Right hindlimb (tissue), 1 donor: Measurements from ENCODE around the gene ZBTB24.

Source experiments
- DNase-seq: peaks from one replicate; pipeline ENCODE4 v3.0.0-alpha.2; 2018

Gene ZBTB24

DNA sequence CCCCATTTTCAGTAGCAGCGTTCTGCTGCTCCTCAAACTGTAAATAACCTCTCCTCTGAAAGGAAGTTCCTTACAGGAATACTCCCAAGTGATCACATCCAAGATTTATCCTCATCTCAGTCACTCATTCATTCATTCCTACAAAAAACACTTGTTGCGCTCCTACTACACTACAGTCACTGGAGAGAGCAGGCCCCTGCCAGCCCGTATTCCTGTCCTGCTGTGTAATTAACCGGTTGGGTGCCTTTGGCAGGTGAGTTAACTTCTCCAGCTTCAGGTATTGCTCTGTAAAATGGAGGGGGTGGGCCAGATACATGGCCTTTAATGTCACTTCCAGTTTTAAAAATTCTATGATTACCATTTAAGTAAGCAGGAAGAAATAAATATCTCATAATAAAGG lies 15.0 kb upstream of the ZBTB24 start:
- DNase-seq: no peak

DNA sequence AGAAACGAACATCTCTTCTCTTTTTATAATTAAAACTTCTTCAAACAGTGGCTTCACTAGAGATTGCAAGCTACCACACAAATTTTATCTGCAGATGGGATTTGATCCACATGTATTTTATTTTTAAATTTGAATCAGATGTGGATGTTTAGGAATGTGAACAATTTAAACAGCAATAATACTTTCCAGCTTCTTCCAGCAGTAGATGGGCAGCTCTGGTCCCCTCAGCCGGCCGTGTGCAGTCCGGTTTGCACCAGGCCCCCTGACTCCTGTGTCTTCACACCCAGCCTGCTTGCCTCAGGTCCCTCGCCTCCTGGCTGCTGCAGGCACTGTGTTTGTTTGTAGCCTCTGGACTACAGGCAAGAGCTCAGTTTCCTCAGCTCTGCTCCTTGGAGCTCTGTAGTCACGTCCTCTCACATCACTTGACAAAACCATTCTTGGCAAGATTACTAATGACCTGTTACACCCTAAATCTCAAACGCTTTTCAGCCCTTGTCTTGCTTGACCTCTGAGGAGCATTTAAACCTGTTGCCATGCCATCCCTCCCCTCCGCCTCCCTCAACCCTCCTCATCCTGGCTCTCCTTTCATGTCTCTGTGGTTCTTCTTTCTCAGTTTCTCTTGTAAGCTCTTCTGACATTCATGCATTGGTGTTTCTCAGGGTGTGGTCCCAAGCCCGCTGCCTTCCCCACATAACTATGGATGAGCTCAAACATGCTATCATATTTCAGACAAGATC lies 13.2 kb upstream of the ZBTB24 start:
- no peak for DNase-seq

- DNase-seq: no peak
Observed at GRCh38 chr6:109493865-109494264, 10.8 kb upstream of the ZBTB24 start.

- no peak for DNase-seq
Observed at GRCh38 chr6:109491207-109491938, 8.4 kb upstream of the ZBTB24 start.

DNA sequence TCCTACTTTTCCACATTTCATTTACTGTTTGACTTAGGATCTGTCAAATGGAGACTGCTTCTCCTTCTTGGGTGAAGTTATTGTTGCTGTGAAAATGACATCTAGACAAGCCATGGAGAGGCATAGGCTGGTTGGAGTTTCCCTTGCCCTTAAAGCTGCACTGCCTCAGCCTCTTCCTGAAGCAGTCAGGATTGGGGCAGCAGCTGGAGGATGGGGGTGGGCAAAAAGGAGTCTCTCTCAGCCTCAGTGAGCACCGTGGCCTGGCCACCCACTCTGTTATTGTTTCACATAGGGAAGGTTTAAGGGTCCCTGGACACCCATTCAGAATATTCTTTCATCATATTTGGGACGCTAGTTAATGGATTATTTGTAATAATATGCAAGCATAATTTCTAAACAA lies 7.7 kb upstream of the ZBTB24 start:
- DNase-seq: no peak

DNA sequence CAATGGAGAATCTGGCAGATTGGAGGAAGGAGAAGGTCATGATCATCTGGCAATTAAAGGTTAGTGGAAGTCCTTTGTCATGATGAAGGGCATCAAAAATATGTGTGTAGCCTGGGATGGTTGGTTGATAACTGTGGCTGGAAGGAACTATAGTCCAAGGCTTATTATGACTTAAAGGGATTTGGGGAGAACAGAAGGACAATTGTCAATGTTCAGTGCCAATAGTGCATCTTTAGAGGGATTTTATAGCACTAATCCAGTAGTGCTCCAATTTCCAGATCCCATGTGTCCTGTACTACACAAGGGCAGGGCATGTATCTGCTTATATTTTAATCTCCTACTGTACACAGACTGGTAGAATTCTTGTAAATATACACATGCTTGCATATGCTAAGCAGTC lies 5.0 kb upstream of the ZBTB24 start:
- DNase-seq: no peak

DNA sequence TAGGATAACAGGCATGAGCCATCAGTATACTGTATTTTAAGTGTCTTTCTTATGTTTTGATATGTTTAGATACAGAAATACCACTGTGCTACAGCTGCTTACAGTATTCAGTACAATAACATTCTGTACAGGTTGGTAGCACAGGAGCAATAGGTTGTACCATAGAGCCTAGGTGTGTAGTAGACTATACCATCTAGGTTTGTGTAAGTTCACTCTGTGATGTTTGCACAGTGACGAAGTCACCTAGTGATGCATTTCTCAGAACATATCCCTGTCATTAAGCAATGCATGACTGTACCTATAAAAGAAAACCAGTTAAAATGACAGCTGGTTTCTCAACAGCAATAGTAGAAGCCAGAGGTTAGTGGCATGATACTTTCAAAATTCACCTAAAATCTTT lies 3.0 kb upstream of the ZBTB24 start:
- DNase-seq: no peak

GRCh38 chr6:109485266-109485935 lies 2.4 kb upstream of the ZBTB24 start:
- no peak for DNase-seq

DNA sequence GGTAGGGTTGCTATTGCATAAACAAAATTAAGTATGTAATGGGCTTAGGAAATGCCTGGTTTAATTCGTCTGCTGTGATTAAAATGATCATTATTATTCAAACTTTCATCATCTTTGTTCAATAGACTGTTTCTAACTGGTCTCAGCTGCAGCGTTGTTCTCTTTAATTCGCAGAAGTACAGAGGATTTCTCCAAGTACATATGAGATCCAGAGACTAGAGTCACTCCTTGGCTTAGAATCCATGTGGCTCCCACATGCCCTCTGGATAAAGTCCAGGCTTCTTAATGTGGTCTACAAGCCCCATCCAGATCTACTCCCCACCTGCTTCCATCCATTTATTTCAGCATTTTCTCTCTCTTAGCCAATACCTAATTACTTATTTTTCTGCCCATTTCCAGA lies 1.1 kb upstream of the ZBTB24 start:
- peak; percentile 40 for DNase-seq

DNA sequence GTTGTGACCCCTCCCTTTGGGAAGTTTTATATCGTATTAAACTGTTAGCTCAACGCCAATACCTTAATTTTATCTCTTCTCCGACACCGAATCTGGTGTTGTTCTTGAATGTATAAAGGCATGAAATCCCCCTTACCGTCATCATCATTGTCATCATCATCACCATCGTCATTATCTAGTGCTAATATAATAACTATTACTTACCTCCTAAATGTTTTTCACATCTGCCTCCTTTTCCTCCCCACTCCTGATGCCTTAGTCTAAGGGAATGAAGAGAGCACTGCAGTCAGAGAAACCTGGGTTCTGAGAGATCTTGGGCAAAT lies 677 bp upstream of the ZBTB24 start:
- DNase-seq: no peak

- no peak for DNase-seq
Observed at GRCh38 chr6:109480993-109481480, 2.0 kb downstream of the ZBTB24 start.

DNA sequence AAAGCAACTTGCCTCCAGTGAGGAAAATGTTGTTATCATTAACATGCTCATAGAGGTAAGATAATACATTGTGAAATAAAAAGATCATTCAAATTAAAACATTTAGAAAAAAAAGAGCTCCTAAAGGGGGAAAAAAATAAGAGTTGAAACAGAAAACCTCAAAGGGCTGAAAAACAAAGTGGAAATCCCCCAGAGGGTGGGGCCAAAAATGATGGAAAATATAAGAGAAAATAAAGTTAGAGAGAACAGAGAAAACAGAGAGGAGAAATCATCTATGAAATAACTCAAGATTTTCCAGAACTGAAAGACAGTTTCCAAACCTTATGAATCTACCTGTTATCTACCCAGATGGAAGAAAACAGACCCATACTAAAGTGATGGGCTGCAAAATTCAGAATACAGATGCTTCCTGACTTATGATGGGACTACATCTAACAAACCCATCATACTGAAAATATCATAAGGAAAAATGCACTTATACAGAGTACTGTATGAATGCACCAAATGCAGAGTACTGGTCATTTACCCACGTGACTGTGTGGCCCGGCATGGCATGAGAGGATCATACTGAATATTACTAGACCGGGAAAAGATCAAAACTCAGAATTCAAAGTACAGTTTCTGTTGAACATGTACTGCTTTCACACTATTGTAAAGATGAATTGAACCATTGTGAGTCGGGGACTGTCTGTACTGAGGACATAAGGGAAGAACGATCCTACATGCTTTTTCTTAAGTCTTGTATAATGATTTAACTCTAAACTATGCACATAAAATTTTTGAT lies 4.0 kb downstream of the ZBTB24 start:
- no peak for DNase-seq

GRCh38 chr6:109478222-109478805 lies 4.7 kb downstream of the ZBTB24 start:
- no peak for DNase-seq

- DNase-seq: no peak
Observed at GRCh38 chr6:109477725-109478124, 5.3 kb downstream of the ZBTB24 start.

DNA sequence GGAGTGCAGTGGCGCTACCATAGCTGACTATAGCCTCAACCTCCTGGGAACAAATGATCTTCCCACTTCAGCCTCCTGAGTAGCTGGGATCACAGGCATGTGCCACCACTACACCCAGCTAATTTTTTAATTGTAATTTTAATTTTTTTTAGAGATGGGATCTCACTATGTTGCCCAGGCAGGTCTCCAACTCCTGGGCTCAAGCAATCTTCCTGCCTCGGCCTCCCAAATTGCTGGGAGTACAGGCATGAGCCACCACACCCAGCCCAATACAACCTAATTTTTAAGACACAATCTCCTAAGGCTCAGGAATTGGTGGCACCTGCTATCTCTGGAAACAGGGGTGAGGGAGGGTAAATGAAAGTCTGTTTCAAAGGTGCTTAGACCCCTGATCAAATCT lies 5.8 kb downstream of the ZBTB24 start:
- no peak for DNase-seq

GRCh38 chr6:109475625-109476024 lies 7.4 kb downstream of the ZBTB24 start:
- DNase-seq: no peak

DNA sequence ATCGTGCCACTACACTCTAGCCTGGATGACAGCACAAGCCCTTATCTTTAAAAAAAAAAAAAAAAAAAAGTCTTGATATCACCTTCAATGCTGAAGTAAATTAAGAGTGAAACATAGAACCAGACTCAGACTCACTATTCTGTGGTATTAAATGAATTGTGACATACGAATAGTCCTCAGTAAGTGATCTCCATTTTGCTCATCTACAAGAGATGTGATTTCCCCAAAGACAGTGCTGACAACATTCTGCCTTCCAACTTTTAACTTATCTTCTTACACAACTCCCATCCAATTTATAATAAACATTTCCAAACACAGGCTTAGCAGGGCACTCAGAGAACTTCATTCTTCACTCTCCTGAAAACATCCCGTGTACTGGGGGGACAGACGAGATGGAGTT lies 8.0 kb downstream of the ZBTB24 start:
- DNase-seq: no peak

- DNase-seq: no peak
Observed at GRCh38 chr6:109473120-109473519, 9.9 kb downstream of the ZBTB24 start.

GRCh38 chr6:109472132-109472995 lies 10.7 kb downstream of the ZBTB24 start:
- DNase-seq: no peak

DNA sequence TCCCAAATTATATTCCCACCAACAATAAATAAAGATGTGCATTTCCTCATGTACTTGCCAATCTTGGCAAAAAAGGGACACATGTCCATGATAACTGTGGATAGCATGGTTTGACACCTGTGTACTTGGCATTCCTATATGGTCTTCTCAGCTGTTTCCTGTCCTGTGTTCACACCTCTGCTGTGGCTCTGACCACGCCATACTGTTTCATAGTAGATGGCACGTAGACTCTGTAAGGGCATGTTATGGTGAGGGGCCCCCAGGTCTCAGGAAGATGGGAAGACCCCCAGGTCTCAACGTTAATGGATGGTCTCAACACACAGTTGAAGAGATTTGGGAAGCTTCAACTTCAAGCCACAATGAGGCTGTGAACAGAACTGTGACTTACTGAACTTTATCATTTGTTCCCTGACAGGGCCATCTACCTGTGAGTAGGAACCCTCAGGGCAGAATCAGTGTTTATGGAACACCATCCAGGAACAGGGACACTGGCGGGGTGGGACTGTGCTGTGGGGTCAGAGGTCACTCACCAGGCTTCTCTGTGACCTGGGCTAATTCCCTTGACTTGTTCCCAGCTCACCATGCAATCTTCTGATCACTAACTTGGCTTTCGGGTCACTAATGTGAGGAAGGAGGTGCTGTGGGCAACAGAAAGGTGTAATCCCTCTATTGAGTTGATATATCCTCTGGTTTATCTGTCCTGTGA lies 11.8 kb downstream of the ZBTB24 start:
- DNase-seq: no peak

DNA sequence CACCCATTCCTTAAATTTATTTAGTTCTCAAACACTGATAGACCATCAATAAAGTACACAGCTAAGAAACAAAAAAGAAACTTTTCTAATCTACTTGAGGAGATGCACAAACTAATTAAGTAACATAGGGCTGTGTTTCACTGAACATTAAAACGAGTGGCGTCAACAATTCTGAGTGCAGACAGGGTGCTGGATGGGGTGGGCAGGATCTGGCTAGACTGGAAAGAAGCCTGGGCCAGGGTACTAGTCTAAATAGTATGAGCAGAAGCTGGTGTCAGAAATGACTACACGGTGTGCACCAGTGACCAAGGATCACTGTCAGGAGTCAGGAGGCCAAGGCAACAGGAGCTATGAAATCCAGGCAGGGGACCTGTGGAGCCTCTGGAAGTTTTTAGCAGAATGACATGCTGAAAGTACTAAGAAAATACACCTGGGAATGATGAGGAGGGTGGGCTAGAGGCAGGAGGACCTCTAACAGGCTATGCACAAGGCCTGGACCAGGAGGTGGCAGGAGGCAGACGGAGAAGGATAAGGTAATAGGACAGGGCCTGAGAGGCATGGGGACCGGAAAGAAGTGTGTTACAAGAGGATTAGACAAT lies 13.3 kb downstream of the ZBTB24 start:
- DNase-seq: no peak
